Stimulated activated CD4-positive, alpha-beta T cell treated with anti-CD3 and anti-CD28 coated beads, TNF-alpha, amount 100 ng/mL, for 24 hours (primary cell): ENCODE data around the gene CGNL1.

ENCODE experiments used
- DNase-seq, 3 experiments: peaks; one replicate each; pipeline ENCODE4 v3.0.0-alpha.2; 2020; ENCODE audit warnings: low read depth in 3 of 3

The CGNL1 gene

GRCh38 chr15:57496946-57497869, 120.9 kb downstream of the CGNL1 start:
- no peak for DNase-seq

GRCh38 chr15:57500256-57500655, 124.0 kb downstream of the CGNL1 start:
- DNase-seq, result no peak

GRCh38 chr15:57500979-57501576, 124.8 kb downstream of the CGNL1 start:
- DNase-seq, result no peak

- DNase-seq, result no peak
Observed at GRCh38 chr15:57502116-57502515, 125.8 kb downstream of the CGNL1 start.

GRCh38 chr15:57503051-57503702, 126.9 kb downstream of the CGNL1 start:
- DNase-seq, result no peak

GRCh38 chr15:57503911-57504598, 127.8 kb downstream of the CGNL1 start:
- no peak for DNase-seq

- DNase-seq, result no peak
Observed at GRCh38 chr15:57504599-57504940, 128.3 kb downstream of the CGNL1 start.

- no peak for DNase-seq
Observed at GRCh38 chr15:57505056-57505715, 128.9 kb downstream of the CGNL1 start.

GRCh38 chr15:57505949-57506391, 129.7 kb downstream of the CGNL1 start:
- DNase-seq, result no peak

- no peak for DNase-seq
Observed at GRCh38 chr15:57506422-57506821, 130.1 kb downstream of the CGNL1 start.

- no peak for DNase-seq
Observed at GRCh38 chr15:57507111-57507510, 130.8 kb downstream of the CGNL1 start.

- no peak for DNase-seq
Observed at GRCh38 chr15:57509126-57509525, 132.8 kb downstream of the CGNL1 start.

GRCh38 chr15:57509965-57510364, 133.7 kb downstream of the CGNL1 start:
- no peak for DNase-seq

GRCh38 chr15:57510647-57511046, 134.3 kb downstream of the CGNL1 start:
- no peak for DNase-seq

- no peak for DNase-seq
Observed at GRCh38 chr15:57516327-57517029, 140.2 kb downstream of the CGNL1 start.

- DNase-seq, result no peak
Observed at GRCh38 chr15:57517030-57517671, 140.8 kb downstream of the CGNL1 start.

GRCh38 chr15:57518779-57519405, 142.6 kb downstream of the CGNL1 start:
- no peak for DNase-seq

GRCh38 chr15:57519806-57520205, 143.5 kb downstream of the CGNL1 start:
- no peak for DNase-seq

- DNase-seq, result no peak
Observed at GRCh38 chr15:57521503-57521902, 145.2 kb downstream of the CGNL1 start.

- DNase-seq, result no peak
Observed at GRCh38 chr15:57522148-57522547, 145.8 kb downstream of the CGNL1 start.
